Gastroesophageal sphincter (tissue), 4 donors: ENCODE measurements around the gene RECK. TPM values are rescaled to one million over a fixed set of nuclear protein-coding genes. Genes with fewer than 3 reads are reported as not detected.

Experiments
- ATAC-seq: fragments of 150-250 bp; one replicate; pipeline ENCODE4 v1.9.1; 2016; ENCODE audit warnings: mild to moderate bottlenecking, moderate library complexity
- H3K27ac ChIP-seq, 4 donors: fragments of 200-600 bp; sonication (generic) in 3 of 4; 1 replicate in 3 of 4; 2 replicates in 1 of 4; pipeline ENCODE4 v1.5.1; 2016 to 2019
- H3K27me3 ChIP-seq: fragments of 200-600 bp; sonication (generic); one replicate; pipeline ENCODE4 v1.5.1; 2019
- H3K36me3 ChIP-seq, 2 donors: fragments of 200-600 bp; sonication (generic); one replicate each; pipeline ENCODE4 v1.5.1; 2019; ENCODE audit warnings: control low read depth in 1 of 2
- H3K4me1 ChIP-seq, 3 donors: fragments of 200-600 bp; sonication (generic); 1 replicate in 2 of 3; 2 replicates in 1 of 3; pipeline ENCODE4 v1.5.1; 2016 to 2019; ENCODE audit warnings: control low read depth in 2 of 3
- H3K4me3 ChIP-seq, 2 donors: fragments of 200-600 bp; sonication (generic); one replicate each; pipeline ENCODE4 v1.5.1; 2019; ENCODE audit warnings: mild to moderate bottlenecking in 1 of 2, moderate library complexity in 1 of 2
- H3K9me3 ChIP-seq, 3 donors: fragments of 200-600 bp; sonication (generic); one replicate each; pipeline ENCODE4 v1.5.1; 2017 to 2019; ENCODE audit warnings: control low read depth in 2 of 3
- CTCF ChIP-seq, 4 experiments: fragments of 200-600 bp in 2 of 4; fragments of 450-650 bp in 2 of 4; sonication (generic) in 1 of 4; IDR thresholded peaks; one replicate each; pipeline ENCODE4 v1.5.1; 2017 to 2019; ENCODE audit warnings: antibody characterized with exemption in 4 of 4, mild to moderate bottlenecking in 2 of 4, moderate library complexity in 2 of 4
- EP300 ChIP-seq: sonication (generic); formaldehyde crosslinking; IDR thresholded peaks from one replicate; pipeline ENCODE4 v1.6.1; 2017; ENCODE audit warnings: antibody characterized with exemption, mild to moderate bottlenecking
- POLR2A ChIP-seq, 2 donors: fragments of 450-650 bp; IDR thresholded peaks; one replicate each; pipeline ENCODE4 v1.6.1; 2017; ENCODE audit warnings: antibody characterized with exemption in 2 of 2, mild to moderate bottlenecking in 2 of 2, moderate library complexity in 1 of 2
- POLR2AphosphoS5 ChIP-seq: sonication (generic); formaldehyde crosslinking; IDR thresholded peaks from one replicate; pipeline ENCODE4 v1.6.1; 2017; ENCODE audit warnings: antibody characterized with exemption
- WGBS, 2 donors: methylation state at CpG; one replicate each; pipeline ENCODE4 v1.1.5; 2018; ENCODE audit warnings: low coverage in 1 of 2; 5-methylcytosine and 5-hydroxymethylcytosine counted together
- total RNA-seq, 4 donors: library from RNA; depleted of rRNA; stranded (reverse); fragments of >200 nt; gene quantifications; one replicate each; pipeline ENCODE4 v1.1.0, GENCODE V29; 2016

Gene RECK
- total RNA-seq, 4 donors from 2014 or later = 12.6 to 29.5 (median 18.6) TPM

GRCh38 chr9:36163049-36163785 lies 126.5 kb downstream of the RECK start:
- Histone ChIP-seq H3K4me3 (no peak overlapping the region), H3K27ac (peak overlapping the region; percentile 74 to 90 (median 84)), H3K36me3 (no peaks in the 10 kb centered on the region), H3K4me1 (peaks cover 5 to 85% (median 33%) of the 10 kb centered on the region in 3 donors), H3K27me3 (no peaks in the 10 kb centered on the region), H3K9me3 (no peaks in the 10 kb centered on the region)
- TF ChIP-seq EP300 = no peak
- peak; percentile 54 for TF ChIP-seq POLR2AphosphoS5
- peak; percentile 43 for ATAC-seq
- 8 to 22% methylated on average over 1 to 2 of the region's 9 CpGs for WGBS, 2 donors

DNA sequence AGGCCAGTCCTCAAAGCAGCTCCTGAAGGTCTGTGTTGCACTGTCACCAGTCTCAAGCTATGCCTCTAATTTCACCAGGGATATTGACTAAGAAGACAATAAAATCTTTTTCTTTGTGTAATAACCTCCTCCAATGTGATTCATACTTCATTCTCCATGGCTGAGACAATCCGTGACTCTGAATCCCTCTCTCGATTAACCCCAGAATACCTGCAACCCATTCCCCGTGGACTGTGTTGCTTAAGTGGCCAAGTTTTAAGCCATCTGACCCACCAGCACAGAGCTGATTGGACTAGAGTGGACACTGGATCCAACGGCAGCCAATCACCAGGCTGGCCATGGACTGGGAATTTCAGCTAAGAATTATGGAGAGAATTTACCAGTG lies 127.1 kb downstream of the RECK start:
- H3K36me3 ChIP-seq = no peaks in the 10 kb centered on the region
- no peaks in the 10 kb centered on the region for H3K9me3 ChIP-seq
- H3K27ac ChIP-seq = peak overlapping the region; percentile 74 to 90 (median 84)
- TF ChIP-seq CTCF (IDR thresholded peaks at IDR 0.05) (no peak), POLR2A (IDR thresholded peaks at IDR 0.05) (peak in 1 of 2 donors; percentile 16)
- WGBS, 2 donors = 37 to 41% methylated on average over 4 of the region's 4 CpGs
- peak; percentile 12 for ATAC-seq
- H3K4me3 ChIP-seq = no peak overlapping the region
- peaks cover 5 to 79% (median 27%) of the 10 kb centered on the region in 3 donors for H3K4me1 ChIP-seq
- H3K27me3 ChIP-seq = no peaks in the 10 kb centered on the region

DNA sequence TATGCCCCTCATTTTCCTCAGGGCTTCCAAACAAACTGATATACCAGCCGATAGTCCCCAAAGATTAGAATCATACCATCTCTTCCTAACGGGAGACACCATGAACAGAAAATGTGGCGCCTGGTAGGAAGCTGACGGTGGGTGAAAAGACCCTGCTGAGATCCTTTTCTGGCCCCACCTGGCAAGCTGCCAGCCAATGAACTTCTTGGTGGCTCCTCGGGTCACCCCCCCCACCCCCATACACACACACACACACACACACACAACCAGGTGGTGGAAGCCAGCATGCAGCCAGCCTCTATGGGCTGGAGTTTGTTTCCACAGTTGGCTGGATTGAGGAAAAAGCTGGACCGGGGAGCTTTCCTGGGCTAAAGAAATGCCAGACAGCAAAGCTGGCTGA lies 127.7 kb downstream of the RECK start:
- ATAC-seq = no peak
- H3K36me3 ChIP-seq = no peaks in the 10 kb centered on the region
- TF ChIP-seq POLR2AphosphoS5 = no peak
- TF ChIP-seq CTCF (IDR thresholded peaks at IDR 0.05) = no peak
- no peak for TF ChIP-seq POLR2A (IDR thresholded peaks at IDR 0.05)
- no peak for TF ChIP-seq EP300
- H3K4me3 ChIP-seq = no peak overlapping the region
- H3K27me3 ChIP-seq = no peaks in the 10 kb centered on the region
- 72 to 89% methylated on average over 3 to 5 of the region's 6 CpGs for WGBS, 2 donors
- peaks cover 5 to 73% (median 22%) of the 10 kb centered on the region in 3 donors for H3K4me1 ChIP-seq
- no peaks in the 10 kb centered on the region for H3K9me3 ChIP-seq
- peak overlapping the region in 3 of 4 donors; percentile 84 to 90 (median 85) for H3K27ac ChIP-seq

DNA sequence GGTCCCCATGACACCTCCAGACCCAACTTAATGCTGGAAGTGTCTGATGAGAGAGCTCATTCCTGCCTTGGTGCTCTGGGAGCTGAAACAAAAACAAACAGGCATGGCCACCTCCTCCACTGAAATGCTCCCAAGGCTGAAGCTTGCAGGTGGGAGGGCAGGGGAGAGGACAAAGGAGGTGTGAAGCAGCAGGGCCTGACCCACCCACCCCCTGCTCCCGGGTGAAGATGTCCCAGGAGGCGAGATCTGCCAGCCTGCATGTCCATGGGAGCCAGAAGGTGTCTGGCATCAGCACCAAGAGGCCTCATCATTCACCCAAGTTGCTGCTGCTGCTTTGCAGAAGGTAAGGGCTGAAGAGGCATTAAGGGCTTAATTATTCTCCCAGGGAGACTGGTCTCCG lies 128.3 kb downstream of the RECK start:
- no peaks in the 10 kb centered on the region for H3K9me3 ChIP-seq
- peak overlapping the region in 3 of 4 donors; percentile 84 to 90 (median 85) for H3K27ac ChIP-seq
- H3K4me1 ChIP-seq = peaks cover 5 to 67% (median 19%) of the 10 kb centered on the region in 3 donors
- ATAC-seq = no peak
- no peaks in the 10 kb centered on the region for H3K36me3 ChIP-seq
- WGBS, 2 donors = 56 to 80% methylated on average over 1 of the region's 3 CpGs
- no peak overlapping the region for H3K4me3 ChIP-seq
- TF ChIP-seq POLR2A (IDR thresholded peaks at IDR 0.05) (no peak), EP300 (no peak), CTCF (IDR thresholded peaks at IDR 0.05) (no peak), POLR2AphosphoS5 (no peak)
- no peaks in the 10 kb centered on the region for H3K27me3 ChIP-seq

GRCh38 chr9:36165826-36166167 lies 129.1 kb downstream of the RECK start:
- ATAC-seq = peak; percentile 31

More at GRCh38 chr9:36165826-36166167, 129.1 kb downstream of the RECK start:
- Histone ChIP-seq H3K4me1 (peaks cover 5 to 60% (median 17%) of the 10 kb centered on the region in 3 donors), H3K36me3 (no peaks in the 10 kb centered on the region), H3K4me3 (peak overlapping the region; percentile 26 to 56), H3K27ac (peak overlapping the region; percentile 7 to 90 (median 84)), H3K27me3 (no peaks in the 10 kb centered on the region), H3K9me3 (no peaks in the 10 kb centered on the region)
- TF ChIP-seq POLR2AphosphoS5 = no peak
- TF ChIP-seq POLR2A (IDR thresholded peaks at IDR 0.05) = no peak
- TF ChIP-seq EP300 = no peak
- TF ChIP-seq CTCF (IDR thresholded peaks at IDR 0.05) = no peak
- 11 to 13% methylated on average over 7 of the region's 12 CpGs for WGBS, 2 donors
